HL-60 (cell line): Measurements from ENCODE around the gene PKNOX1.

Source experiments
- CTCF ChIP-seq: IDR thresholded peaks from one replicate; pipeline ENCODE4 v1.5.1; 2011; ENCODE audit warnings: low read length, control low read depth, inconsistent platforms; ENCODE audit not compliant: insufficient read depth
- GABPA ChIP-seq: IDR thresholded peaks from 2 replicates; pipeline ENCODE4 v1.6.1; 2012; ENCODE audit warnings: low read depth
- POLR2AphosphoS5 ChIP-seq: IDR thresholded peaks from 2 replicates; pipeline ENCODE4 v1.6.1; 2012; ENCODE audit warnings: low read depth
- SPI1 ChIP-seq: IDR thresholded peaks from 2 replicates; pipeline ENCODE4 v1.6.1; 2012; ENCODE audit warnings: low read depth, mild to moderate bottlenecking, borderline replicate concordance

- TF ChIP-seq CTCF (no peak), POLR2AphosphoS5 (no peak), SPI1 (no peak), GABPA (no peak)
Measured at GRCh38 chr21:42986125-42986783, 11.9 kb downstream of the PKNOX1 start.
